Right ventricle myocardium superior (tissue), 1 donor: ENCODE results near the gene NUP98. TPM values are rescaled to one million over a fixed set of nuclear protein-coding genes. Genes with fewer than 3 reads are reported as not detected.
A peak's percentile ranks its signal among the peaks of the same experiment; 100 is the strongest.

Experiments
- ATAC-seq: fragments of 200-7000 bp; cut with Tn5 transposase; one replicate; pipeline ENCODE4 v1.9.1; 2020; ENCODE audit warnings: mild to moderate bottlenecking; ENCODE audit not compliant: poor library complexity
- DNase-seq: peaks from one replicate; pipeline ENCODE4 v3.0.0-alpha.2; 2020
- intact Hi-C: fragments of 100-400 bp; cut with DNase I; formaldehyde crosslinking; loops from one replicate; pipeline ENCODE4 v1.11.2; 2022
- long read RNA-seq: library from polyadenylated mRNA; unstranded; transcript quantifications from one replicate; pipeline ENCODE4 v2.0.0, GENCODE V29; 2021
- total RNA-seq: library from RNA; stranded (reverse); fragmentation: NEBNext Ultra II Directional; extraction: Animal tissue kit (Norgen Biotek cat#: 25700); gene quantifications from one replicate; pipeline ENCODE4 v1.2.1, GENCODE V29; 2021
- donor health status: DM: no; HTN: yes; CAD: no; lungs with severe emphysema.

Gene NUP98
- total RNA-seq = 43.2 TPM
- long read RNA-seq, full-length matches to known transcripts = 45 of 81 reads
- long read RNA-seq, partial matches to known transcripts = 27 of 81 reads
- long read RNA-seq, other reads (novel, unspliced or antisense) = 9 of 81 reads

- ATAC-seq (peak; percentile 94), DNase-seq (peak; percentile 100)
- intact Hi-C loops = no loop called here
Measured at GRCh38 chr11:3797329-3798090, at the start of gene NUP98. TSS of gene NUP98 (minus strand) at chr11:3797554. CDS start at chr11:3782117, 15,437 bp downstream.

- ATAC-seq (no peak), DNase-seq (no peak)
- intact Hi-C loops = no loop called here
Measured at GRCh38 chr11:3845670-3846069, 48.3 kb upstream of the NUP98 start.

DNA sequence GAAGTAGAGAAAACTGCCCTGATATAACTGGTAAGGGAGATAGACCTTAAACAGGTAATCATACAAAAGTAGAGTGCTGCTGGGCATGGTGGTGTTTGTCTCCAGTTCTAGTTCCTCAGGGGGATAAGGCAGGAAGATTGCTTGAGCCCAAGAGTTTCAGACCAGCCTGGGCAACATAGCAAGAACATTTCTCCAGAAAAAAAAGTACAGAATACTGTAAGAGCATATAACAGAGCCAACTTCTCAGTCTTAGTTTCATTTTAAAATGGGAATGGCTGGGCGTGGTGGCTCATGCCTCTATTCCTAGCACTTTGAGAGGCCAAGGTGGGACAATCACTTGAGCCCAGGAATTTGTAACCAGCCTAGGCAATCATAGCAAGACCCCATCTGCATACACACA is 47.9 kb upstream of the NUP98 start:
- intact Hi-C loops = no loop called here
- DNase-seq (no peak), ATAC-seq (no peak)

GRCh38 chr11:3843326-3843725 is 46.0 kb upstream of the NUP98 start:
- ATAC-seq (no peak), DNase-seq (no peak)
- intact Hi-C loops = no loop called here

GRCh38 chr11:3841426-3842350 is 44.3 kb upstream of the NUP98 start:
- intact Hi-C loops = no loop called here
- DNase-seq = peak; percentile 92

DNA sequence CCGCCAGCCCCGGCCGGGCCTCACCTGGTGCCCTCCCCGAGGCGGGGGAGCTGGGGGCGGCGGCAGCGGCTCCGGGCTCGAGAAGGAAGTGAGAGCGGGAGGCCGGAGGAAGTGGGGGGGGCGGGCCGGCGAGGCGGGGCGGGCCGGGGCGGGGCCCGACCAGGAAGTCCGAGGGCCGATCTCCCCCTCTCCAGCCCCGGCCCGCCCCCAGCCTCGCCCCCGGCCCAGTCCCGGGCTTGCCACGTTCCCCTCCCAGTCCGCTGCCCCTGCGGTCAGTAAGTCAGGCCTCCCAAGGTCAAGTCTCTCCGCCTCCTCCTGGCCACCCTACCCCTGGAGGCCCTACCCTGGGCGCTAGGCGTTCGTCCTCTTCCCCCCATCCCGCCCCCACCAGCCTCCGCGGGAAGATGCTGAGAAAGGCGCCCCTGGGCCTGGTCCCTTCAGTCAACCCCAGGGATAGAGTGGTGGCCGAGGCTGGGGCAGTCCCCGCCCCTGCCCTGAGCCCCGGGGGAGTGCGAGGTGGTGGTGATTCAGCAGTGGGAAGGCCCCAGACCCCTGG is 43.6 kb upstream of the NUP98 start, which contains the start of gene RHOG:
Gene RHOG, minus strand, starts transcription at position 90 of the 556 bp plus-strand sequence. CDS start 12,821 bp downstream, outside the sequence.
- intact Hi-C loops = no loop called here
- DNase-seq (peak; percentile 91), ATAC-seq (peak; percentile 88)

More at GRCh38 chr11:3841426-3842350, 44.3 kb upstream of the NUP98 start:
- ATAC-seq = peak; percentile 84

GRCh38 chr11:3840004-3840869 is 42.9 kb upstream of the NUP98 start:
- DNase-seq = no peak
- ATAC-seq = peak; percentile 55
- intact Hi-C loops = no loop called here

DNA sequence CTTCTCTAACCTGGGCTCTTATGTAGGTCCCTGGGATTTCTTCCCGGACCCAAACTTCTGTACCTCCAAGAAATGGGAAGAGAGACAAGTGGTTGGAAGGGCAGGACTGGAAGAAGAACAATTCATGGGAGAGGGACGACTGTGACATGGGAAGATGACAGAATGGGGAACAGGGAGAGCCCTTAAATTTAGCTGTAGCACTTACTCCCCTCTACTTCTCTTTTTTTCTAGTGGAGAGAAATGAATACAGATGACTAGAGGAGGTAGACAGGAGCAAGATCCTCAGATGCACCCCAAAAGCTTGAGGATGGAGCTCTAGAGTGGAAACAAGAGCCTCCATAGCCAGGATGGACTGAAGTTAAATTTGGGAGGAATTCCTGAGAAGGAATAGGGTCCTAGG is 41.1 kb upstream of the NUP98 start:
- intact Hi-C loops = no loop called here
- ATAC-seq (no peak), DNase-seq (no peak)

- intact Hi-C loops = no loop called here
- peak; percentile 68 for DNase-seq
- peak; percentile 9 for ATAC-seq
Measured at GRCh38 chr11:3837793-3838192, 40.4 kb upstream of the NUP98 start.

DNA sequence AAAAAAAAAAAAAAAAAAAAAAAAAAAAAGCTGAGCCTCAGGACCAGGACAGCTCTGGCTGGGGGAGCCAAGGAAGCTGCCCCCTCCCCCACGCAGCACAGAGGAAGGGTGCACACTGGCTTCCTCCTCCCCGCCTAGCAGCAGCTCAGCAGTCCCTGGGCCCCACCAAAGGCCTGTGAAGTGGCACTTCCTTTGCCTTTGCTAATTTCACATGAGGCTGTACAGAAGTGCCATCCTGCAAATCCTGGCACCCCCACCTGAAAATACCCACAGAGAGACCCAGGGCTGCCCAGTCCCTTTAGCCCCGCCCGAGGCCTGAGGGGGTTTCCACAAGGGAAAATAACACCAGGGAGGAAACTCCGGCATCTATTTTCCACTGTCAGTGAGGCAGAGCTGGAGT is 39.5 kb upstream of the NUP98 start:
- DNase-seq = peak; percentile 81
- intact Hi-C loops = no loop called here

DNA sequence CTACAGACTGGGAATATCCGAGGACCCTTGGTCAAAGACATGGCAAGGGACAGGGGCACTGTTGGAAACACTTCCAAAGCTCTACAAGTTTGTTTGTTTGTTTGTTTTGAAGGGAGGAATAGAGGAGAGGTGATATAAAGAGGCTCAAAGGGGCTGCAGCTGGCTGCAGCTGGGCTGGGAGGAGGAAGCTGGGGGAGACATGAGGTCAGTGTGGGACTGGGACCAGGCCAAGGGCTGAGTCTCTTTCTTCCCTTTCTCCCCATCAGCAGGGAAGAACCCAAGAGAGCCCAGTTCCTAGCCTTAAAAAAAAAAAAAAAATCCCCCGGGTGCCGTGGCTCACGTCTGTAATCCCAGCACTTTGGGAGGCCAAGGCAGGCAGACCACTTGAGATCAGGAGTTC is 38.4 kb upstream of the NUP98 start:
- ATAC-seq = peak; percentile 23
- DNase-seq = peak; percentile 70
- intact Hi-C loops = no loop called here

More for the DNA sequence above, 39.5 kb upstream of the NUP98 start:
- no peak for ATAC-seq

- DNase-seq (peak; percentile 77), ATAC-seq (peak; percentile 34)
- intact Hi-C loops = no loop called here
Measured at GRCh38 chr11:3834664-3835461, 37.5 kb upstream of the NUP98 start.

DNA sequence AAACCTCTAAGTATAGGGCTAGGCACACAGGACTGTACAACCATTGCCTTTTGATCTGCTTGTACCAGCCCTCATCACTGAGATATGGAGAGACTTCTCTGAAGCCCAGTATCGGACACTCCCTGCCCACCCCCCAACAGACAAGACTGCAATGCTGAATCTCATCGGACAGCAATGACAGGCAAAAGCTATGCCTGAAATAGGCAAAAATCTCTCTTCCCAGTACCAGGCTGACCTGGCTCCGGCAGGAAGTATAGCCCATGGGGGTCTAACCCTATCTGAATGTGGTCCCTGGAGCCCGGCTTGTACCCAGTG is 37.0 kb upstream of the NUP98 start:
- no peak for DNase-seq
- intact Hi-C loops = no loop called here
- no peak for ATAC-seq

DNA sequence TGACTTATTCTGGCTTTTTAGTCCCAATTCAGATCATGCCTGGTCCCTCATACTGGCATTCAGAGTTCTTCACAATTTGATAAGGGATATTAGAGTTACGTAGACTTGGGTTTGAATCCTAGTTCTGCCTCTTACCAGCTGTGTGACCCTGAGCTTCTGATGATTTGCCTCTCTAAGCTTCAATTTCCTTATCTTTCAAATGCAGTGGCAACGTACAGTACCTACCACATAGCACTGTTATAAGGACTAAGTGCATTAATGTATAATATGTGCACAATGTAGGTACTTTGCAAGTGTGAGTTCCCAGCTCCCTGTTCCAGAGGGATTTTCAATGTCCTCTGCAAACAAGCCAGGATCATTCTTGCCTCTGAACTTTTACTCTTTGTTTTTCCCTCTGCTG is 36.1 kb upstream of the NUP98 start:
- intact Hi-C loops = no loop called here
- DNase-seq (no peak), ATAC-seq (no peak)

GRCh38 chr11:3832816-3833215 is 35.5 kb upstream of the NUP98 start:
- DNase-seq (no peak), ATAC-seq (no peak)
- intact Hi-C loops = no loop called here

DNA sequence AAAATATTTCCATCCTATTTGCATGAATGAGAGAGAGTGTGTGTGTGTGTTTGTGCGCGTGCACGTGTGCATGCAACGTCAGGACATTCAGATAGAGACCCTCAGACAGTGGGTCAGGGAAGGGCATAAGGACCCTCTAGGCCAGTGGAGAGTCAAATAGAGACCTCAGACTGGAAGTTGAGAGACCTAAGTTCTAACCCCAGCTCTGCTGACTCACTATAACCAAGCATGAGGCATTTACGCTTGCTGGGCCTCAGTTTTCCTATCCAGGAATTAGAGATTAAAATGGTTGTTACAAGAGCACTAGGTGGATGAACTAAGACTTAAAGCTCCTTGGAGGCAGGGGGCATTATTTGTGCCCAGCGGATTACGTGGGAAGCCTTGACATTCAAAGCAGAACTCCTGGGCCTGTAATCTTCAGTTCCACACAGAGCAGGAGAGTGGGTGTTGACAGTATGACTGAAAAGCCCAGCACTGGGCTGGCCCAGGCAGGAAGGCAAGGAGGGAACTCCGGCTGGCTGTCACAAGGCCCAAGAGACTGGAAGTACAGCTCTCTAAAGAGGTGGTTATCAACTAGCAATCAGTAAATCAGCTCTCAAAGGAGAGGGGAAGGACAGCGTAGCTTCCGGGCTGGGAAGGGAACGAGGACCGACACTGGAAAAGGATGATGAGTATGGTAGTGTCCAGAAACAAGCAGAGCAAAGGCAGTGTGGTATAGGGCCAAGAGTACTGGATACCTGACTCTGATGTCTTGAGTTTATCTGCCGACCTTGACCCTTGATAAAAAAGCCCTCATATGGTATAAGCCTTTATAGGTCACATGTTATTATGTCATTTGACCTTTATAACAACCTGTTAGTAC is 34.3 kb upstream of the NUP98 start:
- intact Hi-C loops = no loop called here

GRCh38 chr11:3830730-3831129 is 33.4 kb upstream of the NUP98 start:
- ATAC-seq = no peak
- intact Hi-C loops = no loop called here
- no peak for DNase-seq

More for the DNA sequence above, 34.3 kb upstream of the NUP98 start:
- ATAC-seq = peak; percentile 72
- peak; percentile 67 for DNase-seq
